ENCODE measurements around the gene XXYLT1. TPM values are rescaled to one million over a fixed set of nuclear protein-coding genes. Genes with fewer than 3 reads are reported as not detected.

XXYLT1 gene
- total RNA-seq, 1 donor from 2014 or later, result 42.9 TPM

- H3K4me1 Mint-ChIP-seq, result peaks cover 43% of the 10 kb centered on the region
Measured at GRCh38 chr3:195256639-195257453, 14.1 kb downstream of the XXYLT1 start.

GRCh38 chr3:195255571-195256501 is 15.1 kb downstream of the XXYLT1 start:
- peak in 1 of 2 experiments; percentile 35 for DNase-seq (ENCODE audit: low spot score in 2 of 2, unreplicated experiment in 2 of 2)
- TF ChIP-seq CTCF (IDR thresholded peaks at IDR 0.05; ENCODE audit: unreplicated experiment), result no peak
- H3K27ac Mint-ChIP-seq, result no peak overlapping the region
- H3K9me3 Mint-ChIP-seq, result no peaks in the 10 kb centered on the region
- no peaks in the 10 kb centered on the region for H3K36me3 Mint-ChIP-seq
- H3K27me3 Mint-ChIP-seq (ENCODE audit: low read depth), result no peaks in the 10 kb centered on the region
- peaks cover 50% of the 10 kb centered on the region for H3K4me1 Mint-ChIP-seq
- no peak overlapping the region for H3K4me3 Mint-ChIP-seq

More at GRCh38 chr3:195256639-195257453, 14.1 kb downstream of the XXYLT1 start:
- Mint-ChIP-seq H3K4me3 (no peak overlapping the region), H3K27me3 (ENCODE audit: low read depth) (no peaks in the 10 kb centered on the region), H3K36me3 (no peaks in the 10 kb centered on the region), H3K27ac (no peak overlapping the region), H3K9me3 (no peaks in the 10 kb centered on the region)
- no peak for TF ChIP-seq CTCF (IDR thresholded peaks at IDR 0.05; ENCODE audit: unreplicated experiment)
- peak in 1 of 2 experiments; percentile 33 for DNase-seq (ENCODE audit: low spot score in 2 of 2, unreplicated experiment in 2 of 2)

GRCh38 chr3:195255176-195255500 is 15.8 kb downstream of the XXYLT1 start:
- no peaks in the 10 kb centered on the region for H3K27me3 Mint-ChIP-seq (ENCODE audit: low read depth)
- H3K36me3 Mint-ChIP-seq, result no peaks in the 10 kb centered on the region
- no peaks in the 10 kb centered on the region for H3K9me3 Mint-ChIP-seq
- no peak overlapping the region for H3K4me3 Mint-ChIP-seq
- H3K27ac Mint-ChIP-seq, result no peak overlapping the region
- H3K4me1 Mint-ChIP-seq, result peaks cover 52% of the 10 kb centered on the region
- peak in 1 of 2 experiments; percentile 34 for DNase-seq (ENCODE audit: low spot score in 2 of 2, unreplicated experiment in 2 of 2)
- no peak for TF ChIP-seq CTCF (IDR thresholded peaks at IDR 0.05; ENCODE audit: unreplicated experiment)

GRCh38 chr3:195254454-195255175 is 16.3 kb downstream of the XXYLT1 start:
- Mint-ChIP-seq H3K4me3 (no peak overlapping the region), H3K4me1 (peaks cover 52% of the 10 kb centered on the region), H3K27me3 (ENCODE audit: low read depth) (no peaks in the 10 kb centered on the region), H3K36me3 (no peaks in the 10 kb centered on the region), H3K27ac (no peak overlapping the region), H3K9me3 (no peaks in the 10 kb centered on the region)
- no peak for TF ChIP-seq CTCF (IDR thresholded peaks at IDR 0.05; ENCODE audit: unreplicated experiment)
- DNase-seq (ENCODE audit: low spot score in 2 of 2, unreplicated experiment in 2 of 2), result peak in 1 of 2 experiments; percentile 30

- peak overlapping the region; percentile 34 for H3K27ac Mint-ChIP-seq
- TF ChIP-seq CTCF (IDR thresholded peaks at IDR 0.05; ENCODE audit: unreplicated experiment), result no peak
Measured at GRCh38 chr3:195253923-195254432, 17.0 kb downstream of the XXYLT1 start.

More at GRCh38 chr3:195253923-195254432, 17.0 kb downstream of the XXYLT1 start:
- Mint-ChIP-seq H3K27me3 (ENCODE audit: low read depth) (no peaks in the 10 kb centered on the region), H3K4me3 (no peak overlapping the region), H3K9me3 (no peaks in the 10 kb centered on the region), H3K36me3 (no peaks in the 10 kb centered on the region), H3K4me1 (peaks cover 49% of the 10 kb centered on the region)
- peak in 1 of 2 experiments; percentile 37 for DNase-seq (ENCODE audit: low spot score in 2 of 2, unreplicated experiment in 2 of 2)
